Measurements from ENCODE around the gene DDX39A. TPM values are rescaled to one million over a fixed set of nuclear protein-coding genes. Genes with fewer than 3 reads are reported as not detected.

DDX39A gene
- total RNA-seq, 1 donor, result 49.2 TPM

- no peak for TF ChIP-seq CTCF (IDR thresholded peaks at IDR 0.05; ENCODE audit: extremely low read depth, low read depth, low read length)
- no peak overlapping the region for H2AFZ ChIP-seq (ENCODE audit: low read length)
- H3K79me2 ChIP-seq (ENCODE audit: insufficient read depth, low read length), result peaks cover 11% of the 10 kb centered on the region
- no peaks in the 10 kb centered on the region for H3K9me3 ChIP-seq (ENCODE audit: low read depth, low read length)
- no peaks in the 10 kb centered on the region for H4K20me1 ChIP-seq (ENCODE audit: insufficient read depth, low read length)
- DNase-seq (ENCODE audit: insufficient read length, low spot score, missing footprints), result no peak
- no peak overlapping the region for H3K27ac ChIP-seq (ENCODE audit: low read depth, low read length)
- peaks cover 39% of the 10 kb centered on the region for H3K36me3 ChIP-seq (ENCODE audit: insufficient read depth, low read length)
- no peaks in the 10 kb centered on the region for H3K4me1 ChIP-seq (ENCODE audit: insufficient read depth, low read length)
- H3K4me2 ChIP-seq (ENCODE audit: insufficient read depth, low read length), result no peak overlapping the region
- H3K4me3 ChIP-seq (ENCODE audit: insufficient read depth, low read length), result no peak overlapping the region
- H3K27me3 ChIP-seq (ENCODE audit: insufficient read depth, low read length), result no peaks in the 10 kb centered on the region
Measured at GRCh38 chr19:14390548-14390947, 28.6 kb downstream of the DDX39A start.

DNA sequence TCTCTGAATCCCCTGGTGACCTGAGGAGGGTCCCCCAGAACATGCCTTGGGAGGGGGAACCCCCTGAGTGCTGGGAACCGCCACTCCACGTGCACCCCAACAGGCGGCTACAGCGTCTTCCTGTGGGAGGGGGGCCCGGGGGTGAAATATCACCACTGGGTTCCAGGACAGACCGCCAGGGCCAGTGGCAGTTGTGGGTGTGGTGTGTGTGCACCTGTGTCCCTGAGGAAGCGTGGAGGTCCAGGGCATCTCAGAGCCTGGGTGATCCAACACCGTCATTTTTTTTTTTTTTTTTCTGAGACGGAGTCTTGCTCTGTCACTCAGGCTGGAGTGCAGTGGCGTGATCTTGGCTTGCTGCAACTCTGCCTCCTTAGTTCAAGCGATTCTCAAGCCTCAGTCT, 33.6 kb downstream of the DDX39A start:
- TF ChIP-seq CTCF (IDR thresholded peaks at IDR 0.05; ENCODE audit: extremely low read depth, low read depth, low read length), result no peak
- Histone ChIP-seq H3K36me3 (ENCODE audit: insufficient read depth, low read length) (peaks cover 3% of the 10 kb centered on the region), H4K20me1 (ENCODE audit: insufficient read depth, low read length) (peaks cover 8% of the 10 kb centered on the region), H3K27me3 (ENCODE audit: insufficient read depth, low read length) (no peaks in the 10 kb centered on the region), H3K27ac (ENCODE audit: low read depth, low read length) (peak overlapping the region; percentile 12), H3K4me3 (ENCODE audit: insufficient read depth, low read length) (no peak overlapping the region), H3K79me2 (ENCODE audit: insufficient read depth, low read length) (peaks cover 52% of the 10 kb centered on the region), H3K9me3 (ENCODE audit: low read depth, low read length) (no peaks in the 10 kb centered on the region), H2AFZ (ENCODE audit: low read length) (no peak overlapping the region), H3K4me1 (ENCODE audit: insufficient read depth, low read length) (peaks cover 30% of the 10 kb centered on the region), H3K4me2 (ENCODE audit: insufficient read depth, low read length) (no peak overlapping the region)
- peak; percentile 34 for DNase-seq (ENCODE audit: insufficient read length, low spot score, missing footprints)

GRCh38 chr19:14383661-14384555, 35.2 kb downstream of the DDX39A start:
- no peaks in the 10 kb centered on the region for H3K36me3 ChIP-seq (ENCODE audit: insufficient read depth, low read length)
- peak overlapping the region; percentile 90 for H3K27ac ChIP-seq (ENCODE audit: low read depth, low read length)
- TF ChIP-seq CTCF (IDR thresholded peaks at IDR 0.05; ENCODE audit: extremely low read depth, low read depth, low read length), result no peak
- H3K4me3 ChIP-seq (ENCODE audit: insufficient read depth, low read length), result peak overlapping the region; percentile 61
- peaks cover 8% of the 10 kb centered on the region for H4K20me1 ChIP-seq (ENCODE audit: insufficient read depth, low read length)
- no peaks in the 10 kb centered on the region for H3K27me3 ChIP-seq (ENCODE audit: insufficient read depth, low read length)
- peak overlapping the region; percentile 86 for H3K4me2 ChIP-seq (ENCODE audit: insufficient read depth, low read length)
- H3K79me2 ChIP-seq (ENCODE audit: insufficient read depth, low read length), result peaks cover 52% of the 10 kb centered on the region
- no peak overlapping the region for H2AFZ ChIP-seq (ENCODE audit: low read length)
- no peaks in the 10 kb centered on the region for H3K9me3 ChIP-seq (ENCODE audit: low read depth, low read length)
- peaks cover 30% of the 10 kb centered on the region for H3K4me1 ChIP-seq (ENCODE audit: insufficient read depth, low read length)
- peak; percentile 97 for DNase-seq (ENCODE audit: insufficient read length, low spot score, missing footprints)

GRCh38 chr19:14381689-14382474, 37.3 kb downstream of the DDX39A start:
- H3K4me3 ChIP-seq (ENCODE audit: insufficient read depth, low read length), result peak overlapping the region; percentile 88
- H3K4me2 ChIP-seq (ENCODE audit: insufficient read depth, low read length), result peak overlapping the region; percentile 98
- H2AFZ ChIP-seq (ENCODE audit: low read length), result peak overlapping the region; percentile 83
- peak; percentile 83 for DNase-seq (ENCODE audit: insufficient read length, low spot score, missing footprints)
- no peaks in the 10 kb centered on the region for H3K27me3 ChIP-seq (ENCODE audit: insufficient read depth, low read length)
- H4K20me1 ChIP-seq (ENCODE audit: insufficient read depth, low read length), result peaks cover 8% of the 10 kb centered on the region
- H3K4me1 ChIP-seq (ENCODE audit: insufficient read depth, low read length), result peaks cover 30% of the 10 kb centered on the region
- H3K36me3 ChIP-seq (ENCODE audit: insufficient read depth, low read length), result no peaks in the 10 kb centered on the region
- H3K79me2 ChIP-seq (ENCODE audit: insufficient read depth, low read length), result peaks cover 49% of the 10 kb centered on the region
- TF ChIP-seq CTCF (IDR thresholded peaks at IDR 0.05; ENCODE audit: extremely low read depth, low read depth, low read length), result no peak
- H3K9me3 ChIP-seq (ENCODE audit: low read depth, low read length), result no peaks in the 10 kb centered on the region
- peak overlapping the region; percentile 92 for H3K27ac ChIP-seq (ENCODE audit: low read depth, low read length)

Data from osteoblast (primary cell).